SJCRH30 (cell line): Measurements from ENCODE around the gene BTBD17. TPM values are rescaled to one million over a fixed set of nuclear protein-coding genes. Genes with fewer than 3 reads are reported as not detected.

ENCODE experiments used
- DNase-seq, 2 experiments: peaks; one replicate each; pipeline ENCODE4 v3.0.0-alpha.2; 2015 to 2020
- H3K27ac ChIP-seq: fragments of 250-450 bp; sonication (Bioruptor Pico); 2 replicates; pipeline ENCODE4 v1.5.1; 2020; ENCODE audit warnings: mild to moderate bottlenecking, moderate library complexity
- H3K27me3 ChIP-seq: fragments of 250-450 bp; sonication (Bioruptor Pico); 2 replicates; pipeline ENCODE4 v1.5.1; 2020; ENCODE audit warnings: mild to moderate bottlenecking, moderate library complexity
- H3K36me3 ChIP-seq: fragments of 250-450 bp; sonication (Bioruptor Pico); 2 replicates; pipeline ENCODE4 v1.5.1; 2020; ENCODE audit warnings: mild to moderate bottlenecking, moderate library complexity
- H3K4me1 ChIP-seq: fragments of 250-450 bp; sonication (Bioruptor Pico); 2 replicates; pipeline ENCODE4 v1.5.1; 2020; ENCODE audit warnings: mild to moderate bottlenecking, moderate library complexity
- H3K4me3 ChIP-seq: fragments of 250-450 bp; sonication (Bioruptor Pico); 2 replicates; pipeline ENCODE4 v1.5.1; 2020; ENCODE audit warnings: mild to moderate bottlenecking, moderate library complexity
- H3K9me3 ChIP-seq: fragments of 250-450 bp; sonication (Bioruptor Pico); replicated peaks from 2 replicates; pipeline ENCODE4 v1.5.1; 2020; ENCODE audit warnings: mild to moderate bottlenecking, moderate library complexity
- total RNA-seq: library from RNA; depleted of rRNA; stranded (reverse); fragments of >200 nt; shearing (Covaris generic); gene quantifications from 2 replicates; pipeline ENCODE4 v1.2.3, GENCODE V29; 2014

BTBD17 gene
- total RNA-seq, 1 experiment from 2014 or later, result not detected

GRCh38 chr17:74357466-74357809 lies 4.2 kb downstream of the BTBD17 start:
- DNase-seq, result no peak
- H3K4me3 ChIP-seq, result no peak overlapping the region
- H3K9me3 ChIP-seq, result no peaks in the 10 kb centered on the region
- H3K36me3 ChIP-seq, result no peaks in the 10 kb centered on the region
- no peak overlapping the region for H3K27ac ChIP-seq
- no peaks in the 10 kb centered on the region for H3K4me1 ChIP-seq
- H3K27me3 ChIP-seq, result peaks cover 11% of the 10 kb centered on the region; the same call in 1 of the 2 replicates

- H3K36me3 ChIP-seq, result no peaks in the 10 kb centered on the region
- H3K27ac ChIP-seq, result no peak overlapping the region
- peaks cover 11% of the 10 kb centered on the region; the same call in 1 of the 2 replicates for H3K27me3 ChIP-seq
- no peaks in the 10 kb centered on the region for H3K4me1 ChIP-seq
- no peak for DNase-seq
- H3K4me3 ChIP-seq, result no peak overlapping the region
- no peaks in the 10 kb centered on the region for H3K9me3 ChIP-seq
Measured at GRCh38 chr17:74356646-74357465, 4.8 kb downstream of the BTBD17 start.

GRCh38 chr17:74355065-74355464 lies 6.6 kb downstream of the BTBD17 start:
- H3K27me3 ChIP-seq, result no peaks in the 10 kb centered on the region
- H3K36me3 ChIP-seq, result no peaks in the 10 kb centered on the region
- H3K4me1 ChIP-seq, result no peaks in the 10 kb centered on the region
- no peak for DNase-seq
- H3K4me3 ChIP-seq, result no peak overlapping the region
- H3K27ac ChIP-seq, result no peak overlapping the region
- H3K9me3 ChIP-seq, result no peaks in the 10 kb centered on the region

GRCh38 chr17:74354561-74354960 lies 7.1 kb downstream of the BTBD17 start:
- no peaks in the 10 kb centered on the region for H3K36me3 ChIP-seq
- H3K27ac ChIP-seq, result no peak overlapping the region
- H3K27me3 ChIP-seq, result no peaks in the 10 kb centered on the region
- DNase-seq, result no peak
- H3K9me3 ChIP-seq, result no peaks in the 10 kb centered on the region
- no peaks in the 10 kb centered on the region for H3K4me1 ChIP-seq
- no peak overlapping the region for H3K4me3 ChIP-seq

GRCh38 chr17:74354123-74354522 lies 7.5 kb downstream of the BTBD17 start:
- Histone ChIP-seq H3K27ac (no peak overlapping the region), H3K36me3 (no peaks in the 10 kb centered on the region), H3K9me3 (no peaks in the 10 kb centered on the region), H3K27me3 (no peaks in the 10 kb centered on the region), H3K4me3 (no peak overlapping the region), H3K4me1 (no peaks in the 10 kb centered on the region)
- no peak for DNase-seq

GRCh38 chr17:74353446-74354060 lies 8.1 kb downstream of the BTBD17 start:
- no peak for DNase-seq
- no peaks in the 10 kb centered on the region for H3K27me3 ChIP-seq
- no peaks in the 10 kb centered on the region for H3K36me3 ChIP-seq
- no peak overlapping the region for H3K27ac ChIP-seq
- no peaks in the 10 kb centered on the region for H3K4me1 ChIP-seq
- no peaks in the 10 kb centered on the region for H3K9me3 ChIP-seq
- H3K4me3 ChIP-seq, result no peak overlapping the region

- no peaks in the 10 kb centered on the region for H3K36me3 ChIP-seq
- H3K27me3 ChIP-seq, result peaks cover 3% of the 10 kb centered on the region; the same call in 1 of the 2 replicates
- DNase-seq, result no peak
- no peaks in the 10 kb centered on the region for H3K9me3 ChIP-seq
- H3K4me1 ChIP-seq, result no peaks in the 10 kb centered on the region
- no peak overlapping the region for H3K4me3 ChIP-seq
- no peak overlapping the region for H3K27ac ChIP-seq
Measured at GRCh38 chr17:74351552-74352210, 10.0 kb downstream of the BTBD17 start.

- Histone ChIP-seq H3K27ac (no peak overlapping the region), H3K27me3 (peaks cover 4% of the 10 kb centered on the region), H3K4me1 (no peaks in the 10 kb centered on the region), H3K9me3 (no peaks in the 10 kb centered on the region), H3K36me3 (no peaks in the 10 kb centered on the region), H3K4me3 (no peak overlapping the region)
- DNase-seq, result no peak
Measured at GRCh38 chr17:74350486-74350885, 11.2 kb downstream of the BTBD17 start.

- Histone ChIP-seq H3K27ac (no peak overlapping the region), H3K27me3 (peaks cover 14% of the 10 kb centered on the region), H3K9me3 (no peaks in the 10 kb centered on the region), H3K4me3 (no peak overlapping the region), H3K4me1 (no peaks in the 10 kb centered on the region), H3K36me3 (no peaks in the 10 kb centered on the region)
- no peak for DNase-seq
Measured at GRCh38 chr17:74349120-74349519, 12.5 kb downstream of the BTBD17 start.

GRCh38 chr17:74347646-74348045 lies 14.0 kb downstream of the BTBD17 start:
- H3K9me3 ChIP-seq, result no peaks in the 10 kb centered on the region
- H3K4me3 ChIP-seq, result no peak overlapping the region

GRCh38 chr17:74345433-74346241 lies 16.0 kb downstream of the BTBD17 start:
- Histone ChIP-seq H3K4me3 (no peak overlapping the region), H3K9me3 (no peaks in the 10 kb centered on the region), H3K27ac (no peak overlapping the region), H3K4me1 (no peaks in the 10 kb centered on the region), H3K36me3 (no peaks in the 10 kb centered on the region), H3K27me3 (peaks cover 30% of the 10 kb centered on the region)
- DNase-seq, result no peak

More at GRCh38 chr17:74347646-74348045, 14.0 kb downstream of the BTBD17 start:
- no peaks in the 10 kb centered on the region for H3K4me1 ChIP-seq
- no peaks in the 10 kb centered on the region for H3K36me3 ChIP-seq
- H3K27ac ChIP-seq, result no peak overlapping the region
- DNase-seq, result no peak
- H3K27me3 ChIP-seq, result peaks cover 22% of the 10 kb centered on the region

GRCh38 chr17:74344658-74345057 lies 17.0 kb downstream of the BTBD17 start:
- no peaks in the 10 kb centered on the region for H3K9me3 ChIP-seq
- peaks cover 30% of the 10 kb centered on the region for H3K27me3 ChIP-seq
- no peak overlapping the region for H3K4me3 ChIP-seq
- DNase-seq, result no peak
- H3K36me3 ChIP-seq, result no peaks in the 10 kb centered on the region
- no peaks in the 10 kb centered on the region for H3K4me1 ChIP-seq
- H3K27ac ChIP-seq, result no peak overlapping the region

GRCh38 chr17:74343526-74344284 lies 18.0 kb downstream of the BTBD17 start:
- no peaks in the 10 kb centered on the region for H3K4me1 ChIP-seq
- no peaks in the 10 kb centered on the region for H3K36me3 ChIP-seq
- H3K27me3 ChIP-seq, result peaks cover 30% of the 10 kb centered on the region
- H3K27ac ChIP-seq, result no peak overlapping the region
- DNase-seq, result no peak
- H3K9me3 ChIP-seq, result no peaks in the 10 kb centered on the region
- H3K4me3 ChIP-seq, result no peak overlapping the region

- H3K4me1 ChIP-seq, result no peaks in the 10 kb centered on the region
- no peak overlapping the region for H3K27ac ChIP-seq
- no peaks in the 10 kb centered on the region for H3K36me3 ChIP-seq
- H3K4me3 ChIP-seq, result no peak overlapping the region
- no peaks in the 10 kb centered on the region for H3K9me3 ChIP-seq
- peaks cover 29% of the 10 kb centered on the region for H3K27me3 ChIP-seq
- DNase-seq, result no peak
Measured at GRCh38 chr17:74343121-74343520, 18.5 kb downstream of the BTBD17 start.
